ENCODE results near the gene KIF20B.
"Not testable (repeated sequence)": the region's sequence is repeated elsewhere in the genome, so short reads cannot be mapped to it uniquely, and the experiment has no call there.

The KIF20B gene

GRCh38 chr10:89693176-89693575 lies 8.2 kb upstream of the KIF20B start:
- DNase-seq, result no peak

DNA sequence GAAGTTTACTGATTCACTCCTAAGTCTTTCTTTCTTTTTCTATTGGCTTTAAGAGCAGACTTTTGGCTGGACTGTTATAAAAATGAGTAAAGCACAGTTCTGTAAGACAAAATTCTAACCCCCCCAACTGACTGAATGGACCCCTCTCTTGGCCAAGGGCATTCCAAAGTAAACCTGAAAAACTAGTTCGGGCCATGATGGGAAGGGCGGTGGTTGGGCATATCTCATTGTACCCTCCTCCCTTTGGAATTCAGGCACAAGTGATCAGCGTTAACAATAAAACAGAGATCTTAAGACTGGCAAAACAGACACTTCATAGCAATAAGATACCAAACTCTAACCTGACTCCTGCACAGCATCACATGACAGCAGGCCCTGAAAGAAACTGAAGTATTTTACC lies 6.1 kb upstream of the KIF20B start:
- no peak for DNase-seq

DNA sequence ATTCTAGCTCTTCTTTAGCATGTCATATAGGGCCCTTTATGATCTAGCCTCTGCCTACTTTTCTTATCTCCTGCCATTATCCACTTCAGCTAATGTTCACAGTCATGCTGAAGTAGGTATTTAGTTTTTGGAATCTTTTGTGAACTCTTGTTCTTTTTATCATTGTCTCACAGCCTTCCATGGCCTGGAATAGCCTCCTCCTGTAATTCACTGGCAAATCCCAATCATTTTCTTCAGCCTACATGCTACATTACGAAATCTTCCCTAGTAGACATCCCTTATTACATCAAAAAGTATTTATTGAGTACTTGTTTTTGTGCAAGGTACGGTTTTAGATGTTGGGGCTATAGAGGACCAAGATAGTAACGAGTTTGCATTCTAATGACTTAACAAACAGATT lies 3.4 kb upstream of the KIF20B start:
- no peak for DNase-seq

DNA sequence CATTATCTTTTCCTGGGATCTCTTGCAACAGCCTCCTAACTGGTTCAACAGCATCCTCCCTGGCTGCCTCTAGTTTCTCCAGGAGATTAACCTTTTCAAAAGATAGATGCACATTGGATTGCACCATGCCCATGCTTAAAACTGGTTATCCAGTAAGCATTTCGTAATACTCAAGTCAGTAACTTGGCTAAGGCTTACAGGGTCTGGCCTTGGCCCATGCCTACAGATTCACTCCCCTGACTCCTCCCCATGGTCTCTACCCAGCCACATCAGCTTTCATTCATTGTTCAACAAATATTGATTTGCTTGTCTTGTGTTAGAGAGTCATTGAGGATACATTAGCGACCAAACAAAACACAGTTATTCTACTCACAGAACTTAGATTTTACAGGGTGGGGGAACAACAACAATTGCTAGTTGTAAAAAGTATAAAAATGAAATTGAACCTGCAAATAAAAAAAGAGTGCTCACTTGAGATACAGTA lies 1.8 kb upstream of the KIF20B start:
- DNase-seq, result no peak

- no peak for DNase-seq
These were observed 508 bp upstream of the KIF20B start for GRCh38 chr10:89700923-89701241.

DNA sequence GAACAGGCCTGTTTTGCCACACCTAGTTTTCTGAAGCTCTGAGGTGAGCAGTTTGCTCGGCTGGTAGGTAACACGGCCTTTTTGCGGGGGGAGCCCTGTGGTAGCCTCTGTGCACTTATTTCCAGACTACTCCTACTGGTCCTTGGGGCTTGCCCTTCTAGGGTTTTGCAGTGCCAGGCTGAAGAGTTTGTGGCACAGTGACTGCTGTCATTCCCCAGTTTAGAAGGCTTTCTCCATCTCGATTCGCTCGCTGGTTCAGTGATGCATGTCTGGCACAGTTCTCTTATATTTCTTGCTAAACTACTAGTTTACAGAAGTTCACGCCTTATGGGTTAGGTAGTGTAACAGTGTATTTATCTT lies 711 bp downstream of the KIF20B start:
- no peak for DNase-seq

DNA sequence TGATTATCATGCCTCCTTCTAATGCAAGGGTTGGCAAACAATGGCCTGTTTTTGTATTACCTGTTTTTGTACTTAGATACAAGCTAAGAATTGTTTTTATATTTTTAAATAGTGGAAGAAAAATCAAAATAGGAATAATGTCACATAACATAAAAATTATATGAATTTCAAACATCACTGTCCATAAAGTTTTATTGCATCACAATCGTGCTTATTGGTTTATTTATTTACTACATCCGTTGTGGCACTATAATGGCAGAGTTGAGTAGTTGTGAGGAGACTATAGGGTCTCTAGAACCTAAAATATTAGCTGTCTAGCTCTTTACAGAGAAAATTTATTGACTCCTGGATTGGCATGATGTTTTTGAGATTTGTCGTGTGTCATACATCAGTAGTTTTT lies 4.1 kb downstream of the KIF20B start:
- DNase-seq, result no peak

DNA sequence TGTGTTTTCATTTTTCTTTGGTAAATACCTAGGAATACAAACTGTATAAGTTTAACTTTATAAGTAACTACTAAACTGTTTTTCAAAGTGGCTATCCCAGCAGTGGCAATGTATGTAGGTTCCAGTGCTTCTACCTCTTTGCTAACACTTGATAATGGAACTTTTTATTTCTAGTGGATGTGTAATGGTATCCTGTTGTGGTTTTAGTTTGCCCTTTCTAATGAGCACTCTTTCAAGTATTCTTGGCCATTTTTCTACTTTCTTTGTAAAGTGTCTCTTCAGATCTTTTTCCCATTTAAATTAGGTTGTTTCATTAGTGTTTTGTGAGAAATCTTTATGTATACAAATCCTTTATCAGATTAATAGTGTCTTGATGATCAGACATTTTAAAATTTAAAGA lies 4.6 kb downstream of the KIF20B start:
- no peak for DNase-seq

- DNase-seq, result no peak
These were observed 6.0 kb downstream of the KIF20B start for GRCh38 chr10:89707372-89707771.

DNA sequence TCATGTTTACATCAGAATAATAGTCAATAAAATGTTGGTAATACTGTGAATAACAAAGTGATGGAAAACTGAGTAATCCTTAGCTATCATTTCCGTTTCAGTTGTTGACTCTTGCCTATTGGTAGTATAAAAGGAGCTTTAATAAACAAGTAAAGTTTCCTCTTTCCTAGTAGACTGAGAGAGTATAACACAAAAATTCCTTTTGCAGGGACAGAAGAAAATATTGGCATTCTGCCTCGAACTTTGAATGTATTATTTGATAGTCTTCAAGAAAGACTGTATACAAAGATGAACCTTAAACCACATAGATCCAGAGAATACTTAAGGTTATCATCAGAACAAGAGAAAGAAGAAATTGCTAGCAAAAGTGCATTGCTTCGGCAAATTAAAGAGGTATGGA lies 9.4 kb downstream of the KIF20B start:
- no peak for DNase-seq

DNA sequence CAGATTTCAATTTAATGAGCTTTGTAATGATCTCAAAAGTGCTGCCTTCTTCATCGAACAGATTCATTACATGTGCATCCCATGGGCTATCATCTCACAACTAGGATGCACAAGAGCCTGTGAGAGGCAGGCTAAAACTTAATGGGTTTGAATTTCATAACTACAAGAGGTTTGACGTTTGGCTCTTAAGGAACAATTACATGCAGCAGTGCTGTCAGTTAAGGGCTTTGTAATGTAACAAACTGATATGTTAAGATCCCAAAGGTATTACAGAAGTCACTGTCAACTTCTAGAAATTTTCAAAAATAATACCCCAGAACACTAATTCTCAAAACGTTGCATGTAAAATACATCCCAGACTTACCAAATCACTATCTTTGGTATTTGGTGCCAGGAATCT lies 33.2 kb downstream of the KIF20B start:
- DNase-seq, result no peak

DNA sequence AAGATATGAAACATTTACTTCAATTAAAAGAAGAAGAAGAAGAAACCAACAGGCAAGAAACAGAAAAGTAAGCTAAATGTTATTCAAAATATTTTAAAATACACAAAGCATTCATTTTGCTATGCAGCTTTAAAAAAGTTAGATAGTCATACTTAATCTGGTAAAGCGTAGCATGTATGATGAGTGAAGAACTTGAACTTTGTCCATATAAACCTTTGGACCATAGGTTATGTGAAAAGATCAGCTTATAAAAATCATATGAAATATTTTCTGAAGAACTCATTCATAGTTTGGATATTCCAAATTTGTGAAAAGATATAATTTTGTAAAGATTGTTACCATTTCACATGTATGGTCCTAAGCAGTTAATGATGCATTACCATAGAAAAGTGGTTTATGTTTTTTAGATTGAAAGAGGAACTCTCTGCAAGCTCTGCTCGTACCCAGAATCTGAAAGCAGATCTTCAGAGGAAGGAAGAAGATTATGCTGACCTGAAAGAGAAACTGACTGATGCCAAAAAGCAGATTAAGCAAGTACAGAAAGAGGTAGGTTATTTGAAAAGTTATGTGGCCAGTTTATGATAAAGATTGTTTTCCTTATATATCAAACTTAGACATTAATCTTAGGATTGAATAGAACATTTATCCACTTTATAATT lies 37.3 kb downstream of the KIF20B start:
- DNase-seq, result no peak

DNA sequence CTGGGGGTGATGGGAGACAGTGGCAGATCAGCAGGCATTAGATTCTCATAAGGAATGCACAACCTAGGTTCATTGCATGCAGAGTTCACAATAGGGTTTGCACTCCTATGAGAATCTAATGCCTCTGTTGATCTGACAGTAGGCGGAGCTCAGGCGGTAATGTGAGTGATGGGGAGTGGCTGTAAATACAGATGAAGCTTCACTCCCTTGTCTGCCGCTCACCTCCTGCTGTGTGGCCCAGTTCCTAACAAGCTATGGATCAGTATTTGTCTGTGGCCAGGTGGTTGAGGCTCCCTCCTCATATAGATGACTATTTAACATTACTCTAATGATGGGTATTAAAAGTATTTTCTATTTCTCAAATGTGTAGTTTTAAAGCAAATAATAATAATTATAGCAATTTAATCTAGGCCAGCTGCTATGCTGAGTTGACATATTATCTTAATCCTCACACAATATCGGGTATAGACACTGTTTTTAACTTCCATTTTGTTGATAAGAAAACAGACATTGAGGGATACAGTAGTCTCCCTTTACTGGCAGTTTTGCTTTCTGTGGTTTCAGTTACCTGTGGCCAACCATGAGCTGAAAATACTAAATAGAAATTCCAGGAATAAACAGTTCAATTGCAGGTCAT lies 39.9 kb downstream of the KIF20B start:
- no peak for DNase-seq

DNA sequence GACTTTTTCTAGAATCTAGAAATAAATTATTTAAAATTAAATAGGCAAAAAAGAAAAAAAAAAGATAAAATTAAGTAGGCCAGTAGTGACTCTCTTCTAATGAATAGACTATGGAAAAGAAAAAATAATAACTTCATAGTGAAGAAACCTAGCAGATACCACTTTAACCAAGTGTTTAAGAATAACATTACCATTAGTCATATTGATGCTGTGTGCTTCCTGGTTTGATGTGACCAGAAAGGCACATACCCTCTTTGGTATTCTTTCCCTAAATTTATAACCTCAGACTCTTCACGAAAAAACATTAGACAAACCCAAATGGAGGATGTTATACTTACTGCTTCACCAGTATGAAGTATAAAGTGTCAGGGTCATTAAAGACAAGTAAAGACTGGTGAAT lies 42.6 kb downstream of the KIF20B start:
- no peak for DNase-seq

- no peak for DNase-seq
These were observed 44.5 kb downstream of the KIF20B start for GRCh38 chr10:89745903-89746302.

- no peak for DNase-seq
These were observed 49.1 kb downstream of the KIF20B start for GRCh38 chr10:89750441-89750840.

- DNase-seq, result no peak
These were observed 54.0 kb downstream of the KIF20B start for GRCh38 chr10:89755374-89755773.

GRCh38 chr10:89759531-89759930 lies 58.1 kb downstream of the KIF20B start:
- no peak for DNase-seq

GRCh38 chr10:89763671-89764070 lies 62.3 kb downstream of the KIF20B start:
- not testable (repeated sequence) for DNase-seq

GRCh38 chr10:89771684-89772083 lies 70.3 kb downstream of the KIF20B start:
- no peak for DNase-seq

GRCh38 chr10:89773081-89773480 lies 71.7 kb downstream of the KIF20B start:
- no peak for DNase-seq

- no peak for DNase-seq
These were observed 75.3 kb downstream of the KIF20B start for GRCh38 chr10:89776665-89777064.

- DNase-seq, result no peak
These were observed 81.1 kb downstream of the KIF20B start for GRCh38 chr10:89782470-89782869.

GRCh38 chr10:89783406-89783805 lies 82.0 kb downstream of the KIF20B start:
- no peak for DNase-seq

DNA sequence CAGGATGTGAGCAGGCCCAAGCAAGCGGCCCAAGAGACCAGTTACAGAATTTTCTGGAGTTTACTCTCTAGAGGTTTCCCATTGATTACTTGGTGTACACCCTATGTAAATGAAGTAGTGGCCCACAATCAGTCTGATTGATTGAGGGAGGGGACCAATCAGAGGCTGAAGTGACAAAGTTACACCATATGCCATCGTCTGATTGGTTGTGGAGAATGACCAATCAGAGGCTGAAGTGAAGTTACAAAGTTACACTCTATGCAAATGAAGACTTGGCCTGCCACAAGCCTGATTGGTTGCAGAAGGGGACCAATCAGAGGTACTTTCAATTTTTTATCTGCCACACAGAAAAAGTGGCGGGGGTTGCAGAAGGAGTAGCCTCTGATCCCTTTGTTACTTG lies 83.7 kb downstream of the KIF20B start:
- no peak for DNase-seq

All from activated effector memory CD4-positive, alpha-beta T cell treated with Interleukin-2 at 50 U/mL for 16 hours (primary cell).